Stimulated activated CD8-positive, alpha-beta memory T cell treated with anti-CD3 and anti-CD28 coated beads, Interleukin-4, amount 100 ng/mL, for 48 hours (primary cell): ENCODE data around the gene MELTF.
A peak's percentile ranks its signal among the peaks of the same experiment; 100 is the strongest.

ENCODE experiments used
- DNase-seq: peaks from one replicate; pipeline ENCODE4 v3.0.0-alpha.2; 2020

MELTF gene

DNA sequence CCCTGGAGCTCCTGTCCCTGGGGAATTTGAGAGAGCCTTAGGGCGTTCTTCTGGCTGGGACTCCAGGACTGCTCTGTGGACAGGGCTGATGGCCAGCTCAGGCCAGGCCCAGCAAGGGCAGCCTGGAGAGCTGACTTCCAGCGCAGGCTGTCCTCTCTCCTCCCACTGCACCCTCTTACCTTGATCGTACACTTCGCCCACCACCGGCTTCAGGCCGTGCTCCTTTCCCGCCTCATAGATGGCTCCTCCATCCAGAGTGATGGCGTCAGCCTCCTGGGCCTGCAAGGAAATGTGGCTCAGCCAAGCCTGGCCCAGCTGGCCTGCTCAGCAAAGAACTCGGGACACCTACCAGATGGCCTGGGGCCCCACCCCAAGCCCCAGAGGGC lies 3.1 kb downstream of the MELTF start:
- DNase-seq, result no peak

DNA sequence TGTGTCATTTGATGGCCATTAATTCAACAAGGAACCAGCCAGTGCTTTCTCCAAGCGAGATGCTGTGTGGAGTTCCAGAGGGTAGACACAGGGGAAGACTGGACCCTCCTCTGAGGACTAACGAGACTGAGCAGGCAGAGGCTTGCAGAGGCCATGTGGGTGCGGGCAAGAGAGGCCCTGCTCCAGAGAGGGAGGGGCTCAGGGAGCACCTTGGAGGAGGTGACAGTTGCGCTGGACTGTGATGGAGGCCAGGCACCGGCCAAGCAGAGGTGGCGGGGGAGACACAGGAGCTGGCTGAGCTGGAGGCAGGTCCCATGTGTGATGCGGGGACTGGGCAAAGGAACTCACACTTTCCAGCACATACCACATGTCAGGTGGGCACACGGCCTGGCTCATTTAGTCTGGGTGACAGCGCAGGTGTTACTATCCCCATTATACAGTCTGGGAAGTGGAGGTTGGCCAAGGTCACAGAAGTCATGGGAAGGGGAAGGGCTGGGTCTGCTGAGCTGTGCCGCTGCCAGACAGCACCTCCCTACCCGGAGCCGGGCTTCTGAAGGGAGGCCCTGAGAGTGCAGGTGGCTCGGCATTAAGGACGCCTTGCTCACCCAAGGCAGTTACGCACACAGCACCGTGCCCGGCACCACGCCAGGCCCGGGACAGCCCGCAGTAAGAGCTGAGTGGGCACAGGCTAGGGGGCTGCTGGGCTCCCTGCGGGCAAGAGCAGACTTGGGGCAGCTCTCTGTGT lies 3.7 kb downstream of the MELTF start:
- DNase-seq, result peak; percentile 19

DNA sequence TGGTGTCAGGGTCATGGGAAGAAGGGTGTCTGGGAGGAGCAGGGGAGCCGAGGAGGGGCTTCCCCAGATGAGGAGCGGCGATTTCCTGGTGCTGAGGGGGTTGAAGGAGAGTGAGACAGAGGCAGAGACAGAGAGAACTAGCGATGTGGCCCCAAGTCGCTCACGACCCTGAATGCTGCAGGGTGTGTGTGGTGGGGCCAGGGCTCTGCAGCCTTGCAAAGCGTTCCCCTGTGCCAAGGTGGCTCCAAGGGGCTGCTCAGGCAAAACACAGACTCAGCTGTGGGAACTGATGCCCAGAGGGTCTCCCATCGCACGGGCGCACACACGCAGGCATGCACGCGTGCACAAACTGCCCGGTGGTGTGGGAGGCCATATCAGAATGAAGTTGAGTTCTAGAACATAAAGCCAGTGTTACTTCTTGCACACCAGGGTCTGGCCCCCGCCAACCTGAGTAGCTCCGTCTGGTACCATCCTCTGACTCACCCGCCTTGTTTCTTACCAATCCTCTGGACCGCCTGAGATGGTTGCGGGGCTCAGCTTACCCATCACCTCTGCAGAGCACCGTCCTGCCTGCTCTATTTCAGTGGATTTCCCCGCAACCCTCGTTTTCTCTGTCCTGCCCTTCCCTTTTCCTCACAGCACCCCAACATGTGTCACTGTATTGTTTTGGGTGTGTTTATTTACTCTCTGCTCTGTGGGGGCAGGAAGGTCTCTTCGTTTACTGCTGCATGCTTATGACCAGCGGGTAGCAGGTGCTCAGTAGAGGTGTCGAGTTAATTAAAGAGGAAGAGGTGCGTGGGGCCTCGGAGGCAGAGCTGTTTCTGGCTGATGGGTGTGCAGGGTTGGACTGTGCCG lies 4.5 kb downstream of the MELTF start:
- peak; percentile 18 for DNase-seq

DNA sequence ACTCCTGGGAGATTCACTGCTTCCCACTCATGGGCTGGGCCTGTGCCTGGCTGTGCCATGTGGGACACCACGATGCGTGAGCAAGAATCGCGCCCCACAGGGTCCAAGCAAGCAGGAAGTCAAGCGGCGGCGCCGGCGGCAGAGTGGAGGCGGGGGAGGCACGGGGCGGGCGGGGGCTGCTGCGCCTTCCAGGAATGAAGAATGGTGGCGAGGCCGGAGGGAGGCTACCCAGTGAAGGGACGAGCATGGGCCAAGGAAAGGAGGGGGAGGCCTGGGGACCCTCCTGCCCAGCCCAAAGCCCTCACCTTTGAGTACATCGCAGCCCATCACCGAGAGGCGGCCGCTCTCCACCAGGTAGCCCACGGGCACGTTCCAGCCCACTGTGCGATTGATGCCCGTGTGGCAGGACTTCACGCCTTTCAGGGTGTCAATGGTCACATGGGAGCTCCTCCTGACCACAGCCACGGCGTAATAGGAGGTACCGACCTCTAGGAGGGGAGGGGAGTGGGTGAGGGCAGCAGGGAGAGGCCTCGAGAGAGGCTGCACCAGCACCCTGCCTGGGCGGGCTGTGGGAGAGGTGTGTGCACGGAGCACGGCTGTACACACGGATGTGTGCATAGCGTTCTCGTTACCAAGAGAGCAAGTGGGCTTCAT lies 5.5 kb downstream of the MELTF start:
- peak; percentile 24 for DNase-seq

DNA sequence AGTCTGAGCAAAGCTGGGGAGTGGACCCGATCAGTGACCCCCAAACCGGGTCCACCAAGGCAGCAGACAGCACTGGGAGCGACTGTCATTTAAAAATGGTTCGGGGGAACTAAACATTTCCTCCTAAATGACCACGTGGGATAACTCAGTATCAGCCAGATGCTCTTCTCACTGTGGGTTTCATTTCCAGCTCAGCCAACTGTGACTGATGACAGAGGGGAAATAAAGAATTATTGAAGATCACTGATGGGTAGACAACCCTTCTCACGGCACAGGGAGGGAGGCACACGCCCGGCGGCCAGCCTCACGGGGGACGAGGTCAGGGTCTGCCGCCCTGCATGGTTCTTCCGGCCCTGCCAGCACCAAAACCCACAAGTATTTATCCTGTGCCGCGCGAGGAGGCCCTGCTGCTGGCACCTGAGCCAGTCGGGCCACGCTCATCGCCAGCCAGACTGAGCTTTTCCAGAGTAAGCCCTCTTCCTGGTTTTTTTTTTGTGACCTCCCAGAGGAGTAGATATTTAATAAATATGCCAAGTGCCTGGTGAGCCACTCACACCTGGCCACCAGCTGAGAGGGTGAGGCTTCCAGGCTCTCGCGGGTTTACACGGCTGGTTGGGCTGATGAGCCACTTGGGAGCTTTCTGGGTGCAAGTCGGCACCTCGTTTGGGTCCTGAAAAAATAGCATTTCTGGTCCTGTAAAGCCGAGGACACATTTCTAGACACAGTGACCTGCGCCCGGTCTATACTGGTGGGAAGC lies 6.2 kb downstream of the MELTF start:
- DNase-seq, result peak; percentile 23

DNA sequence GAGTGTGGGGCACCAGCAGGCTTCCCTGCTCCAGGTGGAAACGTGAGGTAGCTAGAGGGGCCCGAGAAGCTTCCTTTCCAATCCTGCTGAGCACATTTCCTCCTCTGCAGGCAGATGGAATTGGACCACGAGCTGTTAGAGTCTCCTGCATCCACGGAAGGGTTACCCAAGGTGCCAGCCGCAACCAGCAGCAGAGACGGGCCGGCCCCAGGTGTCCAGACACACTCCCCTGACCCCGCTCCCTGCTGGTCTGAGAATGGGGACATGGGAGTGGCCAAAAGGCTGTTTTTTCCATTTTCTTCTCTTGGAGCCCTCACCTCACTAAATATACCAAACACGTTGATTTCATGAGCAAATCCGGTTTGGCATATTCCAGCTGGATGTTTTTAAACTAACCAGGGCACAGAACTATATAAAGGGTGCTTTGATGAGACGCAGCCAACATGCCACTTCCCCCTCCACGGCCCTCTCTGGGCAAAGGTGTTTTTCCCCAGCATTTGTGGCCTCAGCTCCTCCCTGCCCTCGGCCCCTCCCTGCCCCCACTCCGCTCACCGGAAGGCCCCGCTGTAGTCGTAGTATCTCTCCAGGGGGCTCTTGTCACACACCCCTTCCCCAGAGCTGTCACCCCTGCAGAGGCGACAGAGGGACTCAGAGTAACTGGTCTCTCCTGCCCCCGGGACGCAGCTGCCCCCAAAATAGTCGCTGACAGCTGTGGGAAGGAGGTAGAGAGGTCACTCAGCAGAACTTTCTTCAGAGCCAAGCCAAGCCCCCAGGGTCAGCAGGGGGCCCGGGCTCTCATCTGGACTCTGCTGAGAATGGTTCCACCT lies 7.0 kb downstream of the MELTF start:
- peak; percentile 22 for DNase-seq

GRCh38 chr3:197021729-197022404 lies 7.8 kb downstream of the MELTF start:
- DNase-seq, result no peak

- peak; percentile 14 for DNase-seq
Measured at GRCh38 chr3:197021231-197021630, 8.4 kb downstream of the MELTF start.

- no peak for DNase-seq
Measured at GRCh38 chr3:197019535-197019934, 10.1 kb downstream of the MELTF start.

DNA sequence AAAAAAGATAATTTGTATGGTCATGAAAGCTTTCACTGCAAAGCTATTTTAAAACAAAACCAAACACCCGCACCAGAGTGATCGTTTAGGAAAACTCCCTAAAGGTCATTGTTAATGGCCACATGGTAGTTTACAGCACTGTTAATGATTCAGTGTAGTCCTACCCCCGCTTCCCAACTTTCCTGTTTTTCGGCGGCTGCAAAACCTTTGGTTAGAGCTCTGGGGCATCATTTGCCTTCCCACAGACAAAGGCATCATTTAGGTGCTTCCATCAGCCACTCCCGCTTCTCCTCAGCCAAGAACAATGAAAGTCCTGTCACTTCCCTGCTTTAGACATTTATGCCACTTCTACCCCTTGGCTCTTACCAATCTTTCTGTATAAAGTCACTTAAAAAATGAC lies 10.6 kb downstream of the MELTF start:
- DNase-seq, result no peak

DNA sequence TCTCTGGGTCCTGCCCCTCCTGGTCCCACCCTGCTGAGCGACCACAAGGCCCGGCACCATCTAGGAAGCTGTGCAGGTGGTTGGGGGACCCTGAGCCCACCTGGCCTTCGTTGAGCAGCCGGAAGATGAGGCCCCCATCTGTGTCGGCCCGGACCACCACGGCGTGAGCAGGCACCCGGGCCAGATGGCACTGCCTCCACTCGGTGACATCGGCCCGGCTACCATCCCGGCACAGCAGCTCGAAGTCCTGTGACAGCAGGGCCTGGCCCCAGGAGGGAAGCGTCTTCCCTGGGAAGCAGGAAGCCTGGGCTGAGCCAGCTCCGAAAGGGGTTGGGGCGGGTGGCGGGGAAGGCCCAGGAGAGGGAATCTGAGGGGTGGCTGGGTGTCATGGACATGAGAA lies 12.6 kb downstream of the MELTF start:
- no peak for DNase-seq

DNA sequence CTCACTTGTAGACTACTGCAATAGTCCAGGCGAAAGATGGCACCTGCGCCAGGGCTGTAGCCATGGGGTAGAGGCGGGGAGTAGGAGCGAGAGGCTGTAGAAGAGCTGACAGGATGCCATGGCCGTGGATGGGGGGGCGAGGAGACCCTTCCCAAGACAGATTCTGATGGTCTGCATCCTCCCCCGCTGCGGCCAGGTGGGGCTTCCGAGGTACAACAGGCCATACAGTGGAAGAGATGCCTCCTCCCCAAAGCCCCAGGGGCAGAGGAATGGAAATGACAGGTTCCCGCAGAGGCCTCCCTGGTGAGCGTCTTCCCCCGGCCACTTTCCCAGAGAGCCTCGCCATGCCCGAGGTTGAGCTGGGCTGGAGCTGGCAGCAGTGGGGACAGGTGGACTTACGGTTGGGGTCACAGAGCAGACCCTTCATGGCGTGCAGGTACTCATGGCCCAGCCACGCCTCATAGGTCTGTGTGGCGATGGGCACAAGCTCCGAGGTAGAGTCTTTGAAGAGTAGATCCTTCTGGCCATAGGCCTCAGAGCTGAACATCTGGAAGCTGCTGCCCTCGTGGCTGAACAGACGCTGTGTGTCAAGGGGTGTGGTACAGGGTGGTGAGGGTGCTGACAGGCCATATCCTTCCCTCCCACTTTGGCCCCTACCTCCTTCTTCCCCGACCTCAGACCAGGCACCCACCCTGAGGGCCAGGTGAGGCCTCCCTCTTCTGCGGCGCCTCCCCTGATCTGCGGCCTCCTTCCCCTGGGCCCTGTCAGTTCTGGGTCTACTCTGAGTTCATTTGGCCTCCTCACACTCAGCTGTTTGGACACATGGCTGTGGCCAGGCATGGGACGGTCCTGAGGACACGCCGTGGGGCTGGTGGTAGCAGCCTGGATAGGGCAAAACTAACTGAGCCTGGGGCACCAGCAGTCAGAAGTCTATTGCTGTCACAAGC lies 13.6 kb downstream of the MELTF start:
- DNase-seq, result no peak

GRCh38 chr3:197014942-197015575 lies 14.6 kb downstream of the MELTF start:
- no peak for DNase-seq

GRCh38 chr3:197014024-197014423 lies 15.6 kb downstream of the MELTF start:
- no peak for DNase-seq

GRCh38 chr3:197012540-197012883 lies 17.1 kb downstream of the MELTF start:
- DNase-seq, result no peak

DNA sequence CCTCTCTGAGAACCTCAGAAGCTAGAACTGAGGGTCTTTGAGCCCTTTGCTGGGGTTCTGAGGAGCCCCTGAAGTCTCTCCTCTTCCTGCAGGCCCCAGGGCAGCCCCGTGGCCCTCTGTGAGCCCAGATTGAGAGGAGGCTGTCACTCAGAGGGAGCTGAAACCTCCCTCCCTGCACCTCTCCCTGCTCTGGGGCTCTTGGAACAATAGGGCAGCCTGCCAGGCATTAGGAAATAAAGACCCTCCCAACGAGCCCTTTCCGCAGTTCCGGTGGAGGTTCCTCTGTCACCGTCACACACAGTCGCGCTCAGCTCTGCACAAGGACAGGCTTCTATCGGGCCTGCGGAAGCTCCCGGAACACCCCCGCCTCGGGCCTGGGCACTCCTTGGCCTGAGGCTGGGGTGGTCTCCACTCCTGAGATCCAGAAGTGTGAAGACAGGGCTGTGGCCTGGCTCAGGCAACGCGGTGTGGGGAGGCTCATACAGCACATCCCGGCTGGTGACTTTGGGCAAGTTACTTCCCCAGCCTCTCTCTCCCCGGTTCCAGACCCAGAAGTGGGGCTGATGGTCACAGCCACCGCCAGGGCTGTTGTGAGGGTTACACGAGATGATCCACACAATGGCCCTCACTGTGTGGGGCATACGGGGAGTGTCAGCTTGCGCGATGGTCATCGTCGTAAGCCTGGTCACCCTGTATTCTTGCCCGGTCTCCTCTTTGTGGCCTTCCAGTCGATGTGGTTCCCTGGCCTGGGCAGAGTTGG lies 17.7 kb downstream of the MELTF start:
- DNase-seq, result no peak

DNA sequence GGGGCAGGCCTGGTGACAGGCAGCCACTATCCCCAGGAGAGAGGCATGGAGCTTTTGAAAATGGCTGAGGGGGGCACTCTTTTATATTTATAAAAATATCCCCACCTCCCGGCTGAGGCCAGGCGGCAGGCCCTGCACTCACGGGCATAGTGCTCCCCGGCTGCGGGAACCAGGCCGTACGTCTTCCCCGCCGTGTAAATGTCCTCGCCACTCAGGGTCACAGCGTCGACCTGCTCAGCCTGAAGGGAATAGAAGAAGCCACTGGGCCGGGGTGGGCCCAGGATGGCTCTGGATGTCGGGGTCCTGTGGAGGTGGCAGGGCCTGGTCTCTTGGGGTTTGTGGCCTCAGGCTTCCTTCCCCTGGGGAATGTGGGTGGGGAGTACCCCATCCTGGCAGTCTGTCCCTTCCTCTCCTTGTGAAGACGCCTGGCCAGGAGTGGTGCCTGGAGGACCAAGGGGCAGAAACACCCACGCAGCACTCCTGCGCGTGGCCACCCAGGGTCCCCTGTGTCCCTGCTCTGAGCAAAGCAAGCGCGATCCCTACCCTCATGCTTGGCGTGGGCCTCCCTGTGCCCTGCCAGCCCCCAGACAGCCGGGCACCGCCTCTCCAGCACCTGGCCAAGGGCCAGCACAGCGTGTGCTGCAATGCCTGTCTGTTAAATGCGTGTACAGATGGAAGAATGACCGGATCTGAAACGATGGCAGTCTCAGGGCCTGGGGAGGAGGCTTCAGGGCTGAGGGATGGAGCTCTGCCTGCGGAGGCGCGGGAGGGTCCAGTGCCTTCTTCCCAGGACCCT lies 18.9 kb downstream of the MELTF start:
- DNase-seq, result no peak

DNA sequence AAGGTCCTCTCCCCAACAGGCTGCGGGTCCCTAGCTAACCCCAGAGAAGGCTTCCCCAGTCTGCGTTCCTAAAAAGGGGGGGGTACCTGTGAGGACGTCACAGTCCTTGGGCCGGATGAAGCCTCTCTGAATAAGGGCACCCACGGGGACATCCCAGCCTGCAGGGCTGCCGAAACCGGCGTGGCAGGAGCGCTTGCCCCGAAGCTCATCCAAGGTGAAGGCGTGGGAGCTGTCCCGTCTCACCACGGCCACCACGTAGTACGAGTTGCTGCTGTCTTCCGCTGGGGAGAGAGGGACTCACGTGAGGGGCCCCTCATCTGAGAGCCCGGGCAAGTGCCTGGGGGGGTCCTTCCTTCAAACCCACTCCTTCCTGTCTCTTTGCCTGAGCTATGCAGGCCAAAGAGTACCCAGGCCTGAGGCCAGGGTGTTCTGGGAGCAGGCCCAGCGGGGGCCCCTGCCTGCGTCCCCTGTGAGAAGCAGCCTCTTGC lies 20.0 kb downstream of the MELTF start:
- DNase-seq, result no peak
